PFSK-1 (cell line): ENCODE results near the gene STARD5.

Experiments used
- FOXP2 ChIP-seq: optimal IDR thresholded peaks from 2 replicates; pipeline ENCODE3; 2011; ENCODE audit warnings: borderline replicate concordance, control low read depth, inconsistent platforms; ENCODE audit not compliant: insufficient read depth; ENCODE audit errors: extremely low read length, extremely low read depth
- POLR2AphosphoS5 ChIP-seq: IDR thresholded peaks from 2 replicates; pipeline ENCODE4 v1.6.1; 2012; ENCODE audit warnings: low read depth, mild to moderate bottlenecking, control low read depth, low read length, moderate library complexity
- SIN3A ChIP-seq: IDR thresholded peaks from 2 replicates; pipeline ENCODE4 v1.6.1; 2012; ENCODE audit warnings: mild to moderate bottlenecking, low read length, moderate library complexity, borderline replicate concordance; ENCODE audit not compliant: insufficient read depth
- TAF1 ChIP-seq: IDR thresholded peaks from 2 replicates; pipeline ENCODE4 v1.6.1; 2012; ENCODE audit warnings: low read length, control low read depth, borderline replicate concordance; ENCODE audit not compliant: insufficient read depth
- TF ChIP-seq, protein P1 (sequence below), 2 experiments: IDR thresholded peaks; 2 replicates each; pipeline versions ENCODE4 v1.6.1 to v1.8.0; 2011 to 2012; ENCODE audit warnings: low read depth in 2 of 2, low read length in 2 of 2, control low read depth in 1 of 2, inconsistent platforms in 1 of 2, mild to moderate bottlenecking in 1 of 2, moderate library complexity in 1 of 2; ENCODE audit not compliant: insufficient read depth in 1 of 2

STARD5 gene

DNA sequence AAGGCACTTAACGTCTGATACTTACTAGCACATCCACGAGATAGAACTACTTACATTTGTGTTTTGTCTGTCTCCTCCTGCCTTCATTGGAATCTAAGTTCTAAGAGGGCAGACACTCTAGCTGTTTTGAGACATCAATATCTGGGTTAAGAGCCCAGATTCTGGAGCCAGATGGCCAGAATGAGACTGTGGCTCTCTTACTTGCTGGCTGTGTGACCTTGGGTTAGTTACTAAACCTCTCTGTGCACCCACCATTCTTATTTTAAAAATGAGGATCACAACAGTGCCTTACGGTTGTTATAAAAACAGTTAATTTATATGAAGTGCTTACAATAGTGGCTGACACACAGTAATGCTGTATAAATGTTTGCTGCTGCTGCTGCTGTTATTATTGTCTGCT, 7.7 kb downstream of the STARD5 start:
- TF ChIP-seq POLR2AphosphoS5 = no peak
- TF ChIP-seq, protein P1, sequence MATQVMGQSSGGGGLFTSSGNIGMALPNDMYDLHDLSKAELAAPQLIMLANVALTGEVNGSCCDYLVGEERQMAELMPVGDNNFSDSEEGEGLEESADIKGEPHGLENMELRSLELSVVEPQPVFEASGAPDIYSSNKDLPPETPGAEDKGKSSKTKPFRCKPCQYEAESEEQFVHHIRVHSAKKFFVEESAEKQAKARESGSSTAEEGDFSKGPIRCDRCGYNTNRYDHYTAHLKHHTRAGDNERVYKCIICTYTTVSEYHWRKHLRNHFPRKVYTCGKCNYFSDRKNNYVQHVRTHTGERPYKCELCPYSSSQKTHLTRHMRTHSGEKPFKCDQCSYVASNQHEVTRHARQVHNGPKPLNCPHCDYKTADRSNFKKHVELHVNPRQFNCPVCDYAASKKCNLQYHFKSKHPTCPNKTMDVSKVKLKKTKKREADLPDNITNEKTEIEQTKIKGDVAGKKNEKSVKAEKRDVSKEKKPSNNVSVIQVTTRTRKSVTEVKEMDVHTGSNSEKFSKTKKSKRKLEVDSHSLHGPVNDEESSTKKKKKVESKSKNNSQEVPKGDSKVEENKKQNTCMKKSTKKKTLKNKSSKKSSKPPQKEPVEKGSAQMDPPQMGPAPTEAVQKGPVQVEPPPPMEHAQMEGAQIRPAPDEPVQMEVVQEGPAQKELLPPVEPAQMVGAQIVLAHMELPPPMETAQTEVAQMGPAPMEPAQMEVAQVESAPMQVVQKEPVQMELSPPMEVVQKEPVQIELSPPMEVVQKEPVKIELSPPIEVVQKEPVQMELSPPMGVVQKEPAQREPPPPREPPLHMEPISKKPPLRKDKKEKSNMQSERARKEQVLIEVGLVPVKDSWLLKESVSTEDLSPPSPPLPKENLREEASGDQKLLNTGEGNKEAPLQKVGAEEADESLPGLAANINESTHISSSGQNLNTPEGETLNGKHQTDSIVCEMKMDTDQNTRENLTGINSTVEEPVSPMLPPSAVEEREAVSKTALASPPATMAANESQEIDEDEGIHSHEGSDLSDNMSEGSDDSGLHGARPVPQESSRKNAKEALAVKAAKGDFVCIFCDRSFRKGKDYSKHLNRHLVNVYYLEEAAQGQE (IDR thresholded peaks at IDR 0.05; ENCODE audit: insufficient read depth in 1 of 2, low read depth in 2 of 2, low read length in 2 of 2) = no peak
- TF ChIP-seq FOXP2 = no peak
- no peak for TF ChIP-seq SIN3A
- no peak for TF ChIP-seq TAF1

DNA sequence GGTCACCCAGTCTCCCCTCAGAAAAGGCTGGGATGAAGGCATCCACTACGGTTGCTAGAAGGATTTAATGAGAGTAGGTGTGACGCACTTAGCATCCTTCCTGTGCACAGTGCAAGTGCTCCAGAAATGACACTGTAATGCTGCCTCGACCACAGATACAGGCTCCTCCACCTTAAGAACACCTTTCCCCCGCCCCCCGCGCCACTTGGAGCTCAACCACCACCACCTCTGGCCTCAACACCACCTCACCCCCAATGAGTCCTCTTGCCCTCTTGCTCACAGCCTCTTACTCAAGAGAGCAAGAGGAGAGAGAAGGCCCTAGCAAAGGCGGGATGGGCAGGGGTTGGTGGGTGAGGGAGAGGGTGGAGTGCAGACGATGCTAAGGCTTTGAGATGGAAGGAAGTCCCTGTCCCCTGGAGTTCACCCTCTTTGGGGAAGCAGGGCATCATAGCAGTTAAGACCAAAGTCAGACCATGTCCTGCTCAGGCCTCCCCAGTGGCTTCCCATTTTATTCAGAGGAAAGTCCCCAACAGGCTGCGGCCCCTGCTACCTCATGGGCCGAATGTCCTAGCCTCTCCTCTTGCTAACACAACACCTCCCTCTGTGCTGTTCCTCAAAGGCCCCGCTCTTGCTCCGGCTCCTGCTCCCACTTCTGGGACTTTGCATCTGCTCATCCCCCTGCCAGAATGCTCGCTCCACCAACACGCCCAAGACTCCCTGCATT, 8.3 kb downstream of the STARD5 start:
- TF ChIP-seq, protein P1 (IDR thresholded peaks at IDR 0.05; ENCODE audit: insufficient read depth in 1 of 2, low read depth in 2 of 2, low read length in 2 of 2) = no peak
- TF ChIP-seq POLR2AphosphoS5 (no peak), SIN3A (no peak), TAF1 (no peak), FOXP2 (no peak)

DNA sequence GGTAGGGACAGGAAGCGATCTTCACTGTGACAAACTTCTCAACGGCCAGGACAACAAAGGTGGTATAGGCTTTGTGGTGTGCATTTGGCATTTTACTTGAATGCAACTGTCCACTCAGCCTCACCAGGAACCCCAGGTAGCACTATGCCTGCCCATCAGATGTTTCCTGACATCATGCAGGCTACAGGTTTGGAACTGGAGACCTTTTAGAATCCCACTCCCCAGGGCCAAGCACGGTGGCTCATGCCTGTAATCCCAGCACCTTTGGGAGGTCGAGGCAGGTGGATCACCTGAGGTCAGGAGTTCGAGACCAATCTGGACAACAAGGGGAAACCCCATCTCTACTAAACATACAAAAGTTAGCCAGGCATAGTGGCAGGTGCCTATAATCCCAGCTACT, 9.6 kb downstream of the STARD5 start:
- no peak for TF ChIP-seq SIN3A
- TF ChIP-seq, protein P1 (IDR thresholded peaks at IDR 0.05; ENCODE audit: insufficient read depth in 1 of 2, low read depth in 2 of 2, low read length in 2 of 2) = no peak
- TF ChIP-seq TAF1 = no peak
- TF ChIP-seq POLR2AphosphoS5 = no peak
- TF ChIP-seq FOXP2 = no peak

DNA sequence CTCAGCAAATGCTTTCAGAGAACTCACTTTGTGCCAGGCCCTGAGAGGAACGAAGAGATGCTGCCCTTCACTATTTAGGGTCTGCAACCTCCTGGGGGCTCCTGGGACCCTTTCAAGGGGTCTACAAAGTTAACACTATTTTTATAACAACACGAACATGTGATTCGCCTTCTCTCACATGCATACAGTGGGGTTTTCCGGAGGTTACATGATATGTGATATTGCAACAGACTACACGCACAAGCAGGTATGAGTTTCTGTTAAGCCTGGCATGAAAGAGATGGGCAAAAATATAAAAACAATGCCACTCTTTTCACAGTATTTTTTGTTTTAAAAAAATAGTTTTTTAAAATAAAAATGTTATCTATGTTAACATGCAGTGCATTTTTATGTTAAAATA, 10.3 kb downstream of the STARD5 start:
- TF ChIP-seq POLR2AphosphoS5 (no peak), SIN3A (no peak), FOXP2 (no peak), TAF1 (no peak)
- TF ChIP-seq, protein P1 (IDR thresholded peaks at IDR 0.05; ENCODE audit: insufficient read depth in 1 of 2, low read depth in 2 of 2, low read length in 2 of 2) = no peak
